ENCODE measurements around the gene IFRD2.

Gene IFRD2

DNA sequence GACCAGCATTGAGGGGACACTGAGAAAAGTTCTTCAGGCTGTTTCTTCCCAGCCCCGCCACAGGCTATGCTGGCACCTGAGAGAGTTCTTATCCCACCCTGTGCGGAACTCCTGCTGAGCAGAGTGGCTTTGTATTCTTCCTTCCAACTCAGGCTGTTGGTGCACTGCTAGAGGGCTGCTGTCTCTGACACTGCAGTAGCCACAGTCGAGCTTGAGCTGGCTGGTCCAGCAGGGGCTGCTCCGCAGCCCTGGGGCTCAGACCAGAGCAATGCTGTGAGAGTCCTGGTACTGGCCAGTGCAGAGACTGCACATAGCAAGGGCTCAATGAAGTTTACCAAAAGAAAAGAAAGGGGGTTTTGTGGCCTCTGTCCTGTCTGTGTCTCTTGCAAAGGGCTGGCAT, 52.6 kb downstream of the IFRD2 start:
- DNase-seq (ENCODE audit: low spot score): no peak
- TF ChIP-seq CTCF (IDR thresholded peaks at IDR 0.05; ENCODE audit: extremely low read depth, insufficient read depth, missing control alignments): no peak
- in situ Hi-C loops (cut with MboI; ENCODE audit: low pct_unique_long_range_greater_than_20kb, low sequenced_read_pairs, unreplicated experiment): no loop called here

GRCh38 chr3:50238549-50239026, 53.6 kb downstream of the IFRD2 start:
- TF ChIP-seq CTCF (IDR thresholded peaks at IDR 0.05; ENCODE audit: extremely low read depth, insufficient read depth, missing control alignments): no peak
- DNase-seq (ENCODE audit: low spot score): no peak
- in situ Hi-C loops (cut with MboI; ENCODE audit: low pct_unique_long_range_greater_than_20kb, low sequenced_read_pairs, unreplicated experiment): no loop called here

GRCh38 chr3:50237754-50238548, 54.3 kb downstream of the IFRD2 start:
- no peak for TF ChIP-seq CTCF (IDR thresholded peaks at IDR 0.05; ENCODE audit: extremely low read depth, insufficient read depth, missing control alignments)
- in situ Hi-C loops (cut with MboI; ENCODE audit: low pct_unique_long_range_greater_than_20kb, low sequenced_read_pairs, unreplicated experiment): no loop called here
- DNase-seq (ENCODE audit: low spot score): peak; percentile 90

Measured in GM13977 (cell line).